Nasal cavity respiratory epithelium epithelial cell of viscerocranial mucosa (primary cell): ENCODE data around the gene TBX21. TPM values are rescaled to one million over a fixed set of nuclear protein-coding genes. Genes with fewer than 3 reads are reported as not detected.

Source experiments
- total RNA-seq: library from RNA; depleted of rRNA; stranded (reverse); fragments of >200 nt; gene quantifications from 2 replicates; pipeline ENCODE4 v1.2.3, GENCODE V29; 2014

The TBX21 gene
- total RNA-seq = not detected in 2 replicates

DNA sequence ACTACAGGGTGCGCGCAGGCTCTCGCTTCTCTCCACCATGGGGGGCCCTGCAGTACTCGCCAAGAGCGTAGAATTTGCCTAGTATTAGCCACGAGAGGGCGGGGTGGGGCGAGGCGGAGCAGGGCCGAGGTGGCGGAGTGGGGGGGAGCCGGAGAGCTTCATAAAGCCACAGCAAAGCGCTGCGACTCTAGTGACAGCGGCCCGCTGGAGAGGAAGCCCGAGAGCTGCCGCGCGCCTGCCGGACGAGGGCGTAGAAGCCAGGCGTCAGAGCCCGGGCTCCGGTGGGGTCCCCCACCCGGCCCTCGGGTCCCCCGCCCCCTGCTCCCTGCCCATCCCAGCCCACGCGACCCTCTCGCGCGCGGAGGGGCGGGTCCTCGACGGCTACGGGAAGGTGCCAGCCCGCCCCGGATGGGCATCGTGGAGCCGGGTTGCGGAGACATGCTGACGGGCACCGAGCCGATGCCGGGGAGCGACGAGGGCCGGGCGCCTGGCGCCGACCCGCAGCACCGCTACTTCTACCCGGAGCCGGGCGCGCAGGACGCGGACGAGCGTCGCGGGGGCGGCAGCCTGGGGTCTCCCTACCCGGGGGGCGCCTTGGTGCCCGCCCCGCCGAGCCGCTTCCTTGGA is at the start of gene TBX21:
TSS of gene TBX21 (plus strand) at position 190 of the 627 bp plus-strand sequence. CDS start at position 409, 219 bp downstream.

GRCh38 chr17:47693731-47694580 is 39.1 kb upstream of the TBX21 start, which contains the start of gene TBKBP1:
TBKBP1 (plus strand) TSS chr17:47694161; CDS start chr17:47696113, 1,952 bp downstream.

Other genes with a start within 250 kb of the TBX21 start
- 81.7 and 210 TPM in 2 replicates for gene NPEPPS, start 202.1 kb upstream of the TBX21 start, total RNA-seq
- gene KPNB1, start 83.3 kb upstream of the TBX21 start, total RNA-seq = 275 and 323 TPM in 2 replicates
- 5.8 and 11.6 TPM in 2 replicates for gene TBKBP1, start 39.1 kb upstream of the TBX21 start, total RNA-seq
- 0.68 and 5.2 TPM in 2 replicates for gene OSBPL7, start 88.6 kb downstream of the TBX21 start, total RNA-seq
- gene MRPL10, start 98.3 kb downstream of the TBX21 start, total RNA-seq = 13.7 and 20.3 TPM in 2 replicates
- gene LRRC46, start 98.4 kb downstream of the TBX21 start, total RNA-seq = 0.07 TPM in 1 of 2 replicates, not detected in the other
- gene SCRN2, start 108.0 kb downstream of the TBX21 start, total RNA-seq = 21.7 and 22.2 TPM in 2 replicates
- gene SP6, start 117.9 kb downstream of the TBX21 start, total RNA-seq = 1.3 and 3.8 TPM in 2 replicates
- 1.4 and 3.4 TPM in 2 replicates for gene SP2, start 163.0 kb downstream of the TBX21 start, total RNA-seq
- 36.2 and 41.0 TPM in 2 replicates for gene PNPO, start 208.3 kb downstream of the TBX21 start, total RNA-seq
- gene PRR15L, start 224.6 kb downstream of the TBX21 start, total RNA-seq = 0.34 and 4.5 TPM in 2 replicates
- gene CDK5RAP3, start 237.9 kb downstream of the TBX21 start, total RNA-seq = 59.9 and 74.8 TPM in 2 replicates